SK-MEL-5 (cell line): ENCODE results near the gene PCDHGB2. TPM values are rescaled to one million over a fixed set of nuclear protein-coding genes. Genes with fewer than 3 reads are reported as not detected.
A peak's percentile ranks its signal among the peaks of the same experiment; 100 is the strongest.
"Not testable (repeated sequence)": the region's sequence is repeated elsewhere in the genome, so short reads cannot be mapped to it uniquely, and the experiment has no call there.

Experiments
- DNase-seq: peaks from one replicate; pipeline ENCODE4 v3.0.0-alpha.2; 2016; ENCODE audit warnings: low read depth, low spot score
- in situ Hi-C: cut with HindIII; loops from 2 replicates; pipeline ENCODE4 v1.10.0; 2016; ENCODE audit warnings: low sequenced_read_pairs, high pct_unique_total_duplicates, low pct_unique_long_range_greater_than_20kb
- total RNA-seq: library from RNA; depleted of rRNA; stranded (reverse); fragments of >200 nt; shearing (Covaris generic); gene quantifications from 2 replicates; pipeline ENCODE4 v1.2.3, GENCODE V29; 2014; rRNA removed

PCDHGB2 gene
- total RNA-seq, 1 experiment from 2014 or later, result 1.7 TPM

- in situ Hi-C loops, result no loop called here
- DNase-seq, result no peak
These were observed 38.8 kb downstream of the PCDHGB2 start for GRCh38 chr5:141398608-141399007.

GRCh38 chr5:141399555-141400258 lies 39.9 kb downstream of the PCDHGB2 start:
- no peak for DNase-seq
- in situ Hi-C loops, result no loop called here

GRCh38 chr5:141402553-141403243 lies 42.9 kb downstream of the PCDHGB2 start, which contains the start of gene PCDHGA9:
Gene PCDHGA9, plus strand, starts transcription at chr5:141402778. Its CDS starts 175 bp downstream, at chr5:141402953.
- in situ Hi-C loops, result no loop called here

GRCh38 chr5:141403387-141403786 lies 43.6 kb downstream of the PCDHGB2 start:
- in situ Hi-C loops, result no loop called here
- no peak for DNase-seq

More at GRCh38 chr5:141402553-141403243, 42.9 kb downstream of the PCDHGB2 start, which contains the start of gene PCDHGA9:
- DNase-seq, result peak; percentile 23

- DNase-seq, in situ Hi-C loops: not testable (repeated sequence)
These were observed 48.2 kb downstream of the PCDHGB2 start, which contains the start of gene PCDHGB6 for GRCh38 chr5:141407790-141408505. Gene PCDHGB6, plus strand, starts transcription at chr5:141408021. Its CDS starts 182 bp downstream, at chr5:141408203.

- DNase-seq, result no peak
- in situ Hi-C loops, result no loop called here
These were observed 50.0 kb downstream of the PCDHGB2 start for GRCh38 chr5:141409598-141410306.

GRCh38 chr5:141411575-141411974 lies 51.8 kb downstream of the PCDHGB2 start:
- no peak for DNase-seq
- in situ Hi-C loops, result no loop called here

Other genes starting within 250 kb of the PCDHGB2 start
- gene PCDHB4, start 238.2 kb upstream of the PCDHGB2 start, total RNA-seq, result 0.40 and 0.43 TPM in 2 replicates
- gene PCDHB5, start 224.8 kb upstream of the PCDHGB2 start, total RNA-seq, result 2.0 and 3.1 TPM in 2 replicates
- gene PCDHB6, start 209.9 kb upstream of the PCDHGB2 start, total RNA-seq, result 0.21 and 0.43 TPM in 2 replicates
- gene PCDHB7, start 187.3 kb upstream of the PCDHGB2 start, total RNA-seq, result 0.24 and 0.29 TPM in 2 replicates
- gene PCDHB8, start 182.2 kb upstream of the PCDHGB2 start, total RNA-seq, result 0.43 and 0.74 TPM in 2 replicates
- 0.55 and 0.75 TPM in 2 replicates for gene PCDHB16, start 177.6 kb upstream of the PCDHGB2 start, total RNA-seq
- 0.05 and 0.90 TPM in 2 replicates for gene PCDHB9, start 172.8 kb upstream of the PCDHGB2 start, total RNA-seq
- 0.37 and 0.40 TPM in 2 replicates for gene PCDHB10, start 167.6 kb upstream of the PCDHGB2 start, total RNA-seq
- gene PCDHB11, start 160.4 kb upstream of the PCDHGB2 start, total RNA-seq, result 0.55 and 0.75 TPM in 2 replicates
- 0.24 and 0.42 TPM in 2 replicates for gene PCDHB12, start 151.3 kb upstream of the PCDHGB2 start, total RNA-seq
- gene PCDHB13, start 146.1 kb upstream of the PCDHGB2 start, total RNA-seq, result 0.66 and 0.77 TPM in 2 replicates
- gene PCDHB14, start 136.7 kb upstream of the PCDHGB2 start, total RNA-seq, result 0.24 and 0.40 TPM in 2 replicates
- 1.1 and 1.6 TPM in 2 replicates for gene PCDHB15, start 114.6 kb upstream of the PCDHGB2 start, total RNA-seq
- 0.11 TPM in 1 of 2 replicates, not detected in the other for gene SLC25A2, start 55.9 kb upstream of the PCDHGB2 start, total RNA-seq
- 60.5 and 60.9 TPM in 2 replicates for gene TAF7, start 39.2 kb upstream of the PCDHGB2 start, total RNA-seq
- 0.63 and 0.67 TPM in 2 replicates for gene PCDHGA1, start 29.5 kb upstream of the PCDHGB2 start, total RNA-seq
- gene PCDHGA2, start 21.2 kb upstream of the PCDHGB2 start, total RNA-seq, result 1.7 and 2.0 TPM in 2 replicates
- 0.32 TPM in 1 of 2 replicates, not detected in the other for gene PCDHGA3, start 16.2 kb upstream of the PCDHGB2 start, total RNA-seq
- gene PCDHGB1, start 9.9 kb upstream of the PCDHGB2 start, total RNA-seq, result 1.2 and 1.6 TPM in 2 replicates
- gene PCDHGA4, start 5.0 kb upstream of the PCDHGB2 start, total RNA-seq, result 1.4 and 1.6 TPM in 2 replicates
- gene PCDHGA5, start 4.2 kb downstream of the PCDHGB2 start, total RNA-seq, result 0.56 and 0.66 TPM in 2 replicates
- 0.21 and 0.53 TPM in 2 replicates for gene PCDHGB3, start 10.2 kb downstream of the PCDHGB2 start, total RNA-seq
- gene PCDHGA6, start 13.9 kb downstream of the PCDHGB2 start, total RNA-seq, result 1.8 and 2.4 TPM in 2 replicates
- 0.71 and 1.6 TPM in 2 replicates for gene PCDHGA7, start 22.7 kb downstream of the PCDHGB2 start, total RNA-seq
- 0.08 and 0.26 TPM in 2 replicates for gene PCDHGB4, start 27.7 kb downstream of the PCDHGB2 start, total RNA-seq
- 0.05 and 0.13 TPM in 2 replicates for gene PCDHGA8, start 32.6 kb downstream of the PCDHGB2 start, total RNA-seq
- gene PCDHGB5, start 38.0 kb downstream of the PCDHGB2 start, total RNA-seq, result 0.29 and 0.50 TPM in 2 replicates
- gene PCDHGA9, start 42.8 kb downstream of the PCDHGB2 start, total RNA-seq, result 0.03 and 0.45 TPM in 2 replicates
- gene PCDHGB6, start 48.0 kb downstream of the PCDHGB2 start, total RNA-seq, result 0.21 and 0.40 TPM in 2 replicates
- gene PCDHGA10, start 53.0 kb downstream of the PCDHGB2 start, total RNA-seq, result 0.18 and 0.21 TPM in 2 replicates
- gene PCDHGB7, start 57.7 kb downstream of the PCDHGB2 start, total RNA-seq, result 7.4 and 8.6 TPM in 2 replicates
- gene PCDHGA11, start 61.1 kb downstream of the PCDHGB2 start, total RNA-seq, result 0.21 and 0.58 TPM in 2 replicates
- 10.0 and 13.8 TPM in 2 replicates for gene PCDHGA12, start 70.5 kb downstream of the PCDHGB2 start, total RNA-seq
- gene PCDHGC3, start 116.0 kb downstream of the PCDHGB2 start, total RNA-seq, result 9.8 and 12.5 TPM in 2 replicates
- 0.11 TPM in 1 of 2 replicates, not detected in the other for gene PCDHGC4, start 125.0 kb downstream of the PCDHGB2 start, total RNA-seq
- gene PCDHGC5, start 129.1 kb downstream of the PCDHGB2 start, total RNA-seq, result 0.05 and 0.19 TPM in 2 replicates